Stimulated activated effector memory CD8-positive, alpha-beta T cell treated with anti-CD3 and anti-CD28 coated beads, Interleukin-12 subunit alpha, Interleukin-12 subunit beta, amount 100 ng/mL, for 72 hours (primary cell): ENCODE results near the gene RNPEP.
"Not testable (repeated sequence)": the region's sequence is repeated elsewhere in the genome, so short reads cannot be mapped to it uniquely, and the experiment has no call there.

Experiments used
- ATAC-seq: fragments of 150-1000 bp; cut with Tn5 transposase; 2 replicates; pipeline ENCODE4 v1.10.0; 2021
- DNase-seq, 2 donors: peaks; one replicate each; pipeline ENCODE4 v3.0.0; 2021 to 2022; ENCODE audit warnings: low spot score in 2 of 2
- H3K27ac Mint-ChIP-seq: one replicate; pipeline ENCODE4 v1.8.0; 2022; ENCODE audit warnings: mild to moderate bottlenecking, mixed read lengths
- H3K36me3 Mint-ChIP-seq: one replicate; pipeline ENCODE4 v1.8.0; 2022; ENCODE audit warnings: mild to moderate bottlenecking, mixed read lengths
- H3K4me1 Mint-ChIP-seq: one replicate; pipeline ENCODE4 v1.8.0; 2022; ENCODE audit warnings: mixed read lengths
- H3K4me3 Mint-ChIP-seq: one replicate; pipeline ENCODE4 v1.8.0; 2022; ENCODE audit warnings: mild to moderate bottlenecking, mixed read lengths
- H3K9me3 Mint-ChIP-seq: one replicate; pipeline ENCODE4 v1.8.0; 2022; ENCODE audit warnings: mixed read lengths

The RNPEP gene

DNA sequence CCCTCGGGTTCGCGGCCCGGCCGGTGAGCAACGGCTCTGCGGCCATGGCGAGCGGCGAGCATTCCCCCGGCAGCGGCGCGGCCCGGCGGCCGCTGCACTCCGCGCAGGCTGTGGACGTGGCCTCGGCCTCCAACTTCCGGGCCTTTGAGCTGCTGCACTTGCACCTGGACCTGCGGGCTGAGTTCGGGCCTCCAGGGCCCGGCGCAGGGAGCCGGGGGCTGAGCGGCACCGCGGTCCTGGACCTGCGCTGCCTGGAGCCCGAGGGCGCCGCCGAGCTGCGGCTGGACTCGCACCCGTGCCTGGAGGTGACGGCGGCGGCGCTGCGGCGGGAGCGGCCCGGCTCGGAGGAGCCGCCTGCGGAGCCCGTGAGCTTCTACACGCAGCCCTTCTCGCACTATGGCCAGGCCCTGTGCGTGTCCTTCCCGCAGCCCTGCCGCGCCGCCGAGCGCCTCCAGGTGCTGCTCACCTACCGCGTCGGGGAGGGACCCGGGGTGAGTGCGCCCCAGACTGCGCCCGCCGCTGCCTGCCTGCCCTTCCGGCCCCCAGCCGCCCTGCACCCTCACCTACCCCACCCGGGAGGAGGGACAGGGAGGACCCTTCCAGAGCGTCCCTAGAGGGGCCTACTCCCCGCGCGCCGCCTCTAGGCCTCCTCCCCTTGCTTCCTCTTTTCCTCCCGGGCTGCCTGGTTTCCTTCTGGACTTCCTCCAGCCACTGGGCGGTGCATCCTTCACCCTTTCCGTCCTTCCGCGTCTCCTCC is at the start of gene RNPEP:
TSS of gene RNPEP (plus strand) at position 26 of the 757 bp plus-strand sequence. CDS start at position 45, 19 bp downstream.
- Mint-ChIP-seq H3K36me3 (peaks cover 6% of the 10 kb centered on the region), H3K9me3 (no peaks in the 10 kb centered on the region), H3K27ac (peak within 1 kb of the TSS; percentile 94), H3K4me3 (peak within 1 kb of the TSS; percentile 92), H3K4me1 (peaks cover 17% of the 10 kb centered on the region)
- ATAC-seq (peak; percentile 87), DNase-seq (peak; percentile 52 to 78)

- Mint-ChIP-seq H3K36me3 (no peaks in the 10 kb centered on the region), H3K4me3 (no peak overlapping the region), H3K27ac (no peak overlapping the region), H3K4me1 (no peaks in the 10 kb centered on the region), H3K9me3 (no peaks in the 10 kb centered on the region)
- no peak for DNase-seq
- ATAC-seq = no peak
Measured at GRCh38 chr1:201933840-201934430, 48.5 kb upstream of the RNPEP start.

DNA sequence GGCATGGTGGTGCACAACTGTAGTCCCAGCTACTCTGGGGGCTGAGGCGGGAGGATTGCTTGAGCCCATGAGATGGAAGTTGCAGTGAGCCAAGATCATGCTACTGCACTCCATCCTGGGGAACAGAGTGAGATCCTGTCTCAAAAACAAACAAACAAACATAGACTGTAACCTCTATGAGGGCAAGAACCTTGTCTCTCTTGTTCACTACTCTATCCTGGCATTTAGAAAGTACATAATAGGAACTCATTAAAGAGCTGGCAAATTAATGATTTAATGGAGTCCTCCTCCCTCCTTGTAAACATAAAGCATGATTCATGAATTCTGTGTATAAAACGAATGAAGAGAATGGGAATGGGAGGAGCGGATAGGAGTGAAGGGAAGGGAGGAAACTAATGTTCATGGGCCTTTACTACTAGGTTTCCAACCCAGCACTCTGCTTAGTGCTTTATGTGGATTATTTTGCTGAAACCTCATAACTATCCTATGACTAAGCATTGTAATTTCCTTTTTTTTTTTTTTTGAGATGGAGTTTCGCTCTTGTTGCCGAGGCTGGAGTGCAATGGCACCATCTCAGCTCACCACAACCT is 44.7 kb upstream of the RNPEP start:
- no peaks in the 10 kb centered on the region for H3K36me3 Mint-ChIP-seq
- H3K4me3 Mint-ChIP-seq = no peak overlapping the region
- no peaks in the 10 kb centered on the region for H3K4me1 Mint-ChIP-seq
- no peak overlapping the region for H3K27ac Mint-ChIP-seq
- DNase-seq (no peak), ATAC-seq (no peak)
- H3K9me3 Mint-ChIP-seq = no peaks in the 10 kb centered on the region

GRCh38 chr1:201938440-201939035 is 43.9 kb upstream of the RNPEP start:
- no peak for ATAC-seq
- no peak for DNase-seq
- H3K27ac Mint-ChIP-seq = no peak overlapping the region
- H3K9me3 Mint-ChIP-seq = no peaks in the 10 kb centered on the region
- H3K4me1 Mint-ChIP-seq = no peaks in the 10 kb centered on the region
- H3K4me3 Mint-ChIP-seq = no peak overlapping the region
- H3K36me3 Mint-ChIP-seq = no peaks in the 10 kb centered on the region

DNA sequence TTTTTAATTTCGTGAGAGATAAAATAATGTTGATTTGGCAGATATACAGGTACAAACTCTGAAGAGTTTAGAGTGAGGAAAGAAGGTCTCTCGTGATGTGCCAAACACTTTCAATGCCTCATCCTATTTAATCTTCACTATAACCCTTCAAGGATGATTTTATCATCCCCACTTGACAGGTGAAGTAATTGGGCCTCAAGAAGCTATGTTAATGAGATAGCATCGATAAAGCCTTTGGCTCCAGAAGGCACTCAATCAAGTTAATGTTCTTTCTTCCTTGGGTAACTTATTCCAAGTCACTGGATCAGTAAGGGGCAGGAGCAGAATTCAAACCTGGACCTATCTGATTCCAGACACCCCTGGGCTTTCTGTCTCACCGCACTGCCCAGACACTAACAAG is 43.3 kb upstream of the RNPEP start:
- DNase-seq = no peak
- no peak overlapping the region for H3K27ac Mint-ChIP-seq
- no peak for ATAC-seq
- no peak overlapping the region for H3K4me3 Mint-ChIP-seq
- H3K36me3 Mint-ChIP-seq = no peaks in the 10 kb centered on the region
- no peaks in the 10 kb centered on the region for H3K9me3 Mint-ChIP-seq
- H3K4me1 Mint-ChIP-seq = no peaks in the 10 kb centered on the region

DNA sequence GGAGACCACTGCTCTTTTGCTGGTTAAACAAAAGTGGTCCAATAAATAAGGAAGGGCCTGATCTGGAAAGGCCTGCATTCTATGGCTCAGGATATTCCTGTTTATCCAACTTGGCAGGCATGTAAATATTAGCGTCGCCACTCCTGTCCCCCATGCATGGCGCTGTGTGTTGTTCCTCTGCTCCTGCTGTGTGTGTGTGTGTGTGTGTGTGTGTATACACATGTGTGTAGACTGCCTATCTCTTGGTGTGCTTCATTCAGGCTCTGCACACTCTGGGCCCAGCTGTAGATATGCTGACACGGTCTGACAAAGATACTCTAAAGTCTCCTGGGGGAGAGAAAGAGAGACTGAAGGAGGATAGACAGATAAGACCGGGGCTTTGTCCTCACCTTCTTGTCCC is 42.9 kb upstream of the RNPEP start:
- H3K36me3 Mint-ChIP-seq = no peaks in the 10 kb centered on the region
- H3K4me1 Mint-ChIP-seq = no peaks in the 10 kb centered on the region
- ATAC-seq = no peak
- H3K9me3 Mint-ChIP-seq = no peaks in the 10 kb centered on the region
- no peak for DNase-seq
- H3K4me3 Mint-ChIP-seq = no peak overlapping the region
- no peak overlapping the region for H3K27ac Mint-ChIP-seq

DNA sequence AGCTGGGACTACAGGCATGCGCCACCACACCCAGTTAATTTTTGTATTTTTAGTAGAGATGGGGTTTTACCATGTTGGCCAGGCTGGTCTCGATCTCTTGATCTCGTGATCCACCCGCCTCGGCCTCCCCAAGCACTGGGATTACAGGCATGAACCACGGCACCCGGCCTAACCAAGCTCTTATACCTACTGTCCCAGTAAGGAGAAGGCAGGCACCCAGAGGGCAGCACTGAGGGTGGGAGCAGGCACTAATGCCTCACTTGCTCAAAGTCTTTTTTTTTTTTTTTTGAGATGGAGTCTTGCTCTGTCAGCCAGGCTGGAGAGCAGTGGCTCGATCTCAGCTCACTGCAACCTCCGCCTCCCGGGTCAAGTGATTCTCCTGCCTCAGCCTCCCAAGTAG is 42.1 kb upstream of the RNPEP start:
- not testable (repeated sequence) for H3K9me3 Mint-ChIP-seq, H3K4me1 Mint-ChIP-seq

DNA sequence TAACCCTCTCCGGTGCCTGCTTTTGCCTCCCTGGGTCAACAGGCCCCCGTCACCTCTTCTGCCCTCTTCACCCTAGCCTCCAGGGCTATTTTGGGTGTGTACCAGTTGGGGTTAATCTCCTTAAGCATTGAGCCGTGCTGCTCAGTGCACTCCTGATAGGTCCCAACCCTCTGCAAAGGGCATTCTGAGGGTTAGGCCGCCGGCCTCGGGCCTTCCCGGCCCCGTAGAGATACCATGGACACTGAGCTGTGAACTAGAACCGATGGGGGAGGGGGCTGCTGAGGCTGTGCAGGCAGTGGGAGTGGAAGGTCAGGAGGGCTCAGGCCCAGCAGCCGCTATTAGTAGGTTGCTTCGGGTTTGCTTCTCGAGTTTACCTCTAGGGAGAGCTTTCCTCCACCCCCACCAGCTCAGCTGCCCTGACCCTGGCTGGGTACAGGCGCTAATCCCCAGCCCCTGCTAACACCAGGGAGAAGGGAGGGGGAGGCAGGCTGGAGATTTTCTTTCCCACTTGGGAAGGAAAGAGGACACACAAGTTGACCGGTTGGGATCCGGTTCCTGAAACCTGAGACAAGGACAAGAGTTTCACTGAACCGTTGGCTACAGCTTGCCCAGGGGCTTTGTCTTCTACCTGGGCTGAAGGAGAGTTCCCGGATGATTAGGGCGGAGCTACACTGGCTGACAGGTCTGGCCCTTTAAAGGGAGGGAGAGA is 40.9 kb upstream of the RNPEP start:
- Mint-ChIP-seq H3K4me1 (peaks cover 9% of the 10 kb centered on the region), H3K36me3 (no peaks in the 10 kb centered on the region), H3K4me3 (no peak overlapping the region), H3K9me3 (no peaks in the 10 kb centered on the region), H3K27ac (no peak overlapping the region)
- DNase-seq = no peak
- no peak for ATAC-seq

More for the DNA sequence above, 42.1 kb upstream of the RNPEP start:
- H3K36me3 Mint-ChIP-seq, DNase-seq, H3K4me3 Mint-ChIP-seq, H3K27ac Mint-ChIP-seq, ATAC-seq: not testable (repeated sequence)

DNA sequence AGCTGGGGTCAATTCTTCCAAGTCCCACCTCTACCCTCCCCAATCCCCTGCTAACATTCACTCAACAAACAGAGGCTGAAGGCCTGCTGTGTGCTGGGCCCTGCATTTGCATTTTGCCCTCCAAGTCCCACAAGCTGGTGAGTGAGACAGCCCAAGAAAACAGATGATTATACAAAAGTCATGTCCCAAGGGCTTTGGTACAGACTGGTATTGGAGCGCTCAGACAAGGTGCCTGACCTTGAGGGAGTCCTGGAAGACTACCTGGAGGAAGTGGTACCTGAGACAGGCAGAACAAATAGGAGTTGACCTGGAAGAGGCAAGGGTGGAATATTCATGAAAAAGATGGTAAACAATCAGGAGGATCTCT is 40.3 kb upstream of the RNPEP start:
- no peak overlapping the region for H3K4me3 Mint-ChIP-seq
- H3K9me3 Mint-ChIP-seq = no peaks in the 10 kb centered on the region
- H3K4me1 Mint-ChIP-seq = peaks cover 14% of the 10 kb centered on the region
- DNase-seq (no peak), ATAC-seq (no peak)
- no peaks in the 10 kb centered on the region for H3K36me3 Mint-ChIP-seq
- H3K27ac Mint-ChIP-seq = no peak overlapping the region

GRCh38 chr1:201944002-201944401 is 38.4 kb upstream of the RNPEP start:
- H3K4me3 Mint-ChIP-seq = no peak overlapping the region
- H3K4me1 Mint-ChIP-seq = peaks cover 15% of the 10 kb centered on the region
- H3K36me3 Mint-ChIP-seq = no peaks in the 10 kb centered on the region
- no peaks in the 10 kb centered on the region for H3K9me3 Mint-ChIP-seq
- H3K27ac Mint-ChIP-seq = no peak overlapping the region
- no peak for DNase-seq
- ATAC-seq = no peak

GRCh38 chr1:201944639-201945038 is 37.8 kb upstream of the RNPEP start:
- H3K36me3 Mint-ChIP-seq = no peaks in the 10 kb centered on the region
- ATAC-seq = no peak
- H3K4me1 Mint-ChIP-seq = peaks cover 15% of the 10 kb centered on the region
- no peak overlapping the region for H3K4me3 Mint-ChIP-seq
- H3K9me3 Mint-ChIP-seq = no peaks in the 10 kb centered on the region
- DNase-seq = no peak
- H3K27ac Mint-ChIP-seq = no peak overlapping the region

DNA sequence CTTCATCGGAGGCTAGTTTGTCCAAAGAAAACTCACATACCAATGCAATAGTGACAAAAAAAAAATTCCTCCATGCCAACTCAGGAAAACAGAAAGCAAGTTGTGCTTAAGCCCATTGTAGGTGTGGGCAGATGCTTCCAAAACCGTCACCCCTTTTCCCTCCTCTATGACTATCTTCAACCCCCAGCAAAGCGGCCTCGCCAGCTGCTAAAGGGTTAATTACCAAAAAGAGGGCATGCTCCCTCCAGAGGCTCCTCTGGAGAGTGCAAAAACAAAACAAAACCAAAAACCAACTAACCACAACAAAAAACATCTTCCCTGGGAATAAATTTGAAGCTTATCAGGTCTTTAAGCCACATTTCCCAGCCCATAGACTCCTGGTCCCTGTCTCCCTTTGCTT is 37.3 kb upstream of the RNPEP start:
- Mint-ChIP-seq H3K4me3 (no peak overlapping the region), H3K27ac (no peak overlapping the region), H3K36me3 (no peaks in the 10 kb centered on the region), H3K4me1 (peaks cover 15% of the 10 kb centered on the region), H3K9me3 (no peaks in the 10 kb centered on the region)
- ATAC-seq (no peak), DNase-seq (no peak)

- H3K4me1 Mint-ChIP-seq = peaks cover 15% of the 10 kb centered on the region
- no peak for ATAC-seq
Measured at GRCh38 chr1:201945863-201946223, 36.6 kb upstream of the RNPEP start.

DNA sequence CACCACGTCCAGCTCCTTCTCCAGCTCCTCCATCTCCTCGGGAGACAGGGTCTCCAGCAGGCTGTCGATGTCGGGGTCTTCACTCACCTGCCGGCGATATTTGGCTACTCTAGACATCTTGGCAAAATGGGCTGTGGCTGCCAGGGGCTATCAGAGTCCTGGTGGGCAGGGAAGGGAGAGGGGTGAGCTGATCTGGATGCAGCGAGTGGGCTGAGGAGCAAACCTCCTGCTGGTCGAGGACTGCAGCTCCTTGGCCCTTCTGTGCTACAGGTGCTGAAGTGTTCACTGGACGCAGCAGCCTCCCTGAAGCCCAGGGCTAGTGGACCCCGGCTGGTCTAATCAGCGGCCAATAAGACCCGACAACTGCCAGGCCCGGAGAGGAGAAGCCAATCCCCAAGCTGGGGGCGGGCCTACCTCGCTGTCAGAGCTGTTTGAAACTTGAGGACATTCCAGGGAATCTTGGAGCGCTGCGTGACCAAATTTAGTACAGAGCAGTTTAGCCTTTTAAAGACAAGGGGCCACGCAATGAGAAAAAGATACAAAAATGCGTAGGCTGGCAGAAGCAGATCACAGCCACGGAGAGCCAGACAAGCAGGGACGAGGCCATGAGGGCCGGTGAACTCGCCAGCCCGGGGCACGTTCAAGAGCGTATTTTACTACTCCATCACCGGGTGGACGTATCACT is 36.1 kb upstream of the RNPEP start, which contains the start of gene LMOD1:
TSS of gene LMOD1 (minus strand) at position 325 of the 685 bp plus-strand sequence. CDS start at position 117, 208 bp downstream.
- DNase-seq (no peak), ATAC-seq (peak; percentile 52)
- H3K9me3 Mint-ChIP-seq = no peaks in the 10 kb centered on the region
- H3K36me3 Mint-ChIP-seq = no peaks in the 10 kb centered on the region
- peaks cover 15% of the 10 kb centered on the region for H3K4me1 Mint-ChIP-seq
- H3K27ac Mint-ChIP-seq = peak within 1 kb of the TSS; percentile 36
- H3K4me3 Mint-ChIP-seq = peak within 1 kb of the TSS; percentile 56

More at GRCh38 chr1:201945863-201946223, 36.6 kb upstream of the RNPEP start:
- DNase-seq = no peak
- H3K27ac Mint-ChIP-seq = no peak overlapping the region
- H3K36me3 Mint-ChIP-seq = no peaks in the 10 kb centered on the region
- H3K9me3 Mint-ChIP-seq = no peaks in the 10 kb centered on the region
- H3K4me3 Mint-ChIP-seq = peak overlapping the region; percentile 56

- DNase-seq = no peak
- H3K9me3 Mint-ChIP-seq = no peaks in the 10 kb centered on the region
Measured at GRCh38 chr1:201947697-201948008, 34.8 kb upstream of the RNPEP start.

More at GRCh38 chr1:201947697-201948008, 34.8 kb upstream of the RNPEP start:
- H3K27ac Mint-ChIP-seq = no peak overlapping the region
- H3K4me3 Mint-ChIP-seq = no peak overlapping the region
- no peak for ATAC-seq
- H3K4me1 Mint-ChIP-seq = peaks cover 15% of the 10 kb centered on the region
- no peaks in the 10 kb centered on the region for H3K36me3 Mint-ChIP-seq
